HL-60 (cell line): ENCODE data around the gene FOXN1.

Source experiments
- CTCF ChIP-seq: IDR thresholded peaks from one replicate; pipeline ENCODE4 v1.5.1; 2011; ENCODE audit warnings: low read length, control low read depth, inconsistent platforms; ENCODE audit not compliant: insufficient read depth
- GABPA ChIP-seq: IDR thresholded peaks from 2 replicates; pipeline ENCODE4 v1.6.1; 2012; ENCODE audit warnings: low read depth
- POLR2AphosphoS5 ChIP-seq: IDR thresholded peaks from 2 replicates; pipeline ENCODE4 v1.6.1; 2012; ENCODE audit warnings: low read depth
- REST ChIP-seq: IDR thresholded peaks from 2 replicates; pipeline ENCODE4 v1.6.1; 2012; ENCODE audit warnings: low read depth; ENCODE audit not compliant: insufficient replicate concordance
- SPI1 ChIP-seq: IDR thresholded peaks from 2 replicates; pipeline ENCODE4 v1.6.1; 2012; ENCODE audit warnings: low read depth, mild to moderate bottlenecking, borderline replicate concordance

GRCh38 chr17:28577466-28577824, 71.3 kb downstream of the FOXN1 start:
- no peak for TF ChIP-seq CTCF
- TF ChIP-seq POLR2AphosphoS5: no peak
- TF ChIP-seq REST: no peak
- no peak for TF ChIP-seq GABPA
- TF ChIP-seq SPI1: no peak
